DOHH2 (cell line): Measurements from ENCODE around the gene CACNA1D.

Source experiments
- H3F3A ChIP-seq: fragments of 200-600 bp; sonication (generic), shearing (Covaris generic); 2 replicates; pipeline ENCODE4 v1.6.0; 2016; ENCODE audit warnings: antibody characterized with exemption, mild to moderate bottlenecking; ENCODE audit not compliant: control insufficient read depth, insufficient read depth
- H3K27ac ChIP-seq: fragments of 200-600 bp; sonication (generic); 2 replicates; pipeline ENCODE4 v1.5.1; 2014; ENCODE audit warnings: low read depth, mild to moderate bottlenecking, low read length, moderate library complexity
- H3K27me3 ChIP-seq: fragments of 200-600 bp; sonication (generic); 2 replicates; pipeline ENCODE4 v1.6.1; 2014; ENCODE audit warnings: mild to moderate bottlenecking, low read length, mixed read lengths; ENCODE audit not compliant: control insufficient read depth
- H3K36me3 ChIP-seq: fragments of 200-600 bp; sonication (generic); 2 replicates; pipeline ENCODE4 v1.6.1; 2014; ENCODE audit warnings: mild to moderate bottlenecking, low read length, moderate library complexity, mixed read lengths; ENCODE audit not compliant: control insufficient read depth
- H3K4me1 ChIP-seq: fragments of 200-600 bp; sonication (generic); 2 replicates; pipeline ENCODE4 v1.6.1; 2014; ENCODE audit warnings: mild to moderate bottlenecking, low read length, mixed read lengths; ENCODE audit not compliant: control insufficient read depth
- H3K4me2 ChIP-seq: fragments of 200-600 bp; sonication (generic); 2 replicates; pipeline ENCODE4 v1.6.0; 2014; ENCODE audit warnings: mild to moderate bottlenecking, low read length, moderate library complexity
- H3K4me3 ChIP-seq: fragments of 200-600 bp; sonication (generic); 2 replicates; pipeline ENCODE4 v1.5.1; 2014; ENCODE audit warnings: mild to moderate bottlenecking, low read length, mixed read lengths
- H3K79me2 ChIP-seq: fragments of 200-600 bp; sonication (generic); 2 replicates; pipeline ENCODE4 v1.6.1; 2014; ENCODE audit warnings: mild to moderate bottlenecking, low read length, mixed read lengths; ENCODE audit not compliant: control insufficient read depth
- H3K9me2 ChIP-seq: fragments of 200-600 bp; sonication (generic); replicated peaks from 2 replicates; pipeline ENCODE4 v1.6.1; 2014; ENCODE audit warnings: mild to moderate bottlenecking, low read length, mixed read lengths; ENCODE audit not compliant: control insufficient read depth
- H3K9me3 ChIP-seq: fragments of 200-600 bp; sonication (generic); 2 replicates; pipeline ENCODE4 v1.6.1; 2014; ENCODE audit warnings: antibody characterized with exemption, low read length, mixed read lengths; ENCODE audit not compliant: control insufficient read depth, insufficient read depth
- H4K20me1 ChIP-seq: fragments of 200-600 bp; sonication (generic); 2 replicates; pipeline ENCODE4 v1.6.0; 2014; ENCODE audit warnings: low read depth, mild to moderate bottlenecking, antibody characterized with exemption, low read length, moderate library complexity; ENCODE audit not compliant: control insufficient read depth, insufficient read depth
- EZH2phosphoT487 ChIP-seq: fragments of 200-600 bp; sonication (generic); IDR thresholded peaks from 2 replicates; pipeline ENCODE4 v1.6.1; 2017; ENCODE audit warnings: borderline replicate concordance, mild to moderate bottlenecking, antibody characterized with exemption, low read length, moderate library complexity, mixed read lengths
- TF ChIP-seq, protein P1 (sequence below): fragments of 200-600 bp; sonication (generic); IDR thresholded peaks from one replicate; pipeline ENCODE4 v1.5.1; 2014; ENCODE audit warnings: antibody characterized with exemption, mild to moderate bottlenecking, low read depth, low read length; ENCODE audit not compliant: poor library complexity, severe bottlenecking

Gene CACNA1D

GRCh38 chr3:53740956-53741355 is 246.5 kb downstream of the CACNA1D start:
- Histone ChIP-seq H3K36me3 (no peaks in the 10 kb centered on the region), H3K4me3 (no peak overlapping the region), H4K20me1 (no peaks in the 10 kb centered on the region), H3K4me1 (no peaks in the 10 kb centered on the region), H3K27ac (no peak overlapping the region), H3K79me2 (no peaks in the 10 kb centered on the region), H3K4me2 (no peak overlapping the region), H3F3A (no peaks in the 10 kb centered on the region), H3K9me3 (no peaks in the 10 kb centered on the region), H3K9me2 (no peaks in the 10 kb centered on the region), H3K27me3 (peaks cover 4% of the 10 kb centered on the region)
- TF ChIP-seq, protein P1, sequence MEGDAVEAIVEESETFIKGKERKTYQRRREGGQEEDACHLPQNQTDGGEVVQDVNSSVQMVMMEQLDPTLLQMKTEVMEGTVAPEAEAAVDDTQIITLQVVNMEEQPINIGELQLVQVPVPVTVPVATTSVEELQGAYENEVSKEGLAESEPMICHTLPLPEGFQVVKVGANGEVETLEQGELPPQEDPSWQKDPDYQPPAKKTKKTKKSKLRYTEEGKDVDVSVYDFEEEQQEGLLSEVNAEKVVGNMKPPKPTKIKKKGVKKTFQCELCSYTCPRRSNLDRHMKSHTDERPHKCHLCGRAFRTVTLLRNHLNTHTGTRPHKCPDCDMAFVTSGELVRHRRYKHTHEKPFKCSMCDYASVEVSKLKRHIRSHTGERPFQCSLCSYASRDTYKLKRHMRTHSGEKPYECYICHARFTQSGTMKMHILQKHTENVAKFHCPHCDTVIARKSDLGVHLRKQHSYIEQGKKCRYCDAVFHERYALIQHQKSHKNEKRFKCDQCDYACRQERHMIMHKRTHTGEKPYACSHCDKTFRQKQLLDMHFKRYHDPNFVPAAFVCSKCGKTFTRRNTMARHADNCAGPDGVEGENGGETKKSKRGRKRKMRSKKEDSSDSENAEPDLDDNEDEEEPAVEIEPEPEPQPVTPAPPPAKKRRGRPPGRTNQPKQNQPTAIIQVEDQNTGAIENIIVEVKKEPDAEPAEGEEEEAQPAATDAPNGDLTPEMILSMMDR = no peak
- TF ChIP-seq EZH2phosphoT487 = no peak

DNA sequence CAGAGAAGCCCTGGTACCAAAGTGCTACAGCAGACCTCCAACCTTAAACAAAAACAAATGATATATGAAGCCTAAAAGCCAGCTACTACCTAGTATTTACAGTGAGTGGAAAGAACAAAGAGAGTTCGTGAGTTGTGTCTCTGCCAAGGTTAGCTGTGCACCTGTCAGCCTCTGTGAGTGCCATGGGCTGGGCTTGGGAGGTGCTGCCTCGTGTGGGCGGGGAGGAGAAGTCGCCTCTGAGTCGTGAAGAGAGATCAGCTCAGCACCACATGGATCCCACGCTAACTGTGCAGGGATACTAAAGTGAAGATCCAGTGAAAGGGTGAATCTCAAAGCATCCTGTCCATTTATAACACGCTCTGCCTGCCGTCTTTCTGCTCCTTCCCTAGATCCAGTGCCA is 249.9 kb downstream of the CACNA1D start:
- H3K9me3 ChIP-seq = no peaks in the 10 kb centered on the region
- peaks cover 4% of the 10 kb centered on the region for H3K27me3 ChIP-seq
- H3K4me3 ChIP-seq = no peak overlapping the region
- no peaks in the 10 kb centered on the region for H3K36me3 ChIP-seq
- H3K79me2 ChIP-seq = no peaks in the 10 kb centered on the region
- no peaks in the 10 kb centered on the region for H3F3A ChIP-seq
- no peaks in the 10 kb centered on the region for H4K20me1 ChIP-seq
- H3K4me2 ChIP-seq = no peak overlapping the region
- peaks cover 15% of the 10 kb centered on the region for H3K4me1 ChIP-seq
- H3K9me2 ChIP-seq = no peaks in the 10 kb centered on the region
- TF ChIP-seq, protein P1 = no peak
- no peak for TF ChIP-seq EZH2phosphoT487
- H3K27ac ChIP-seq = no peak overlapping the region

DNA sequence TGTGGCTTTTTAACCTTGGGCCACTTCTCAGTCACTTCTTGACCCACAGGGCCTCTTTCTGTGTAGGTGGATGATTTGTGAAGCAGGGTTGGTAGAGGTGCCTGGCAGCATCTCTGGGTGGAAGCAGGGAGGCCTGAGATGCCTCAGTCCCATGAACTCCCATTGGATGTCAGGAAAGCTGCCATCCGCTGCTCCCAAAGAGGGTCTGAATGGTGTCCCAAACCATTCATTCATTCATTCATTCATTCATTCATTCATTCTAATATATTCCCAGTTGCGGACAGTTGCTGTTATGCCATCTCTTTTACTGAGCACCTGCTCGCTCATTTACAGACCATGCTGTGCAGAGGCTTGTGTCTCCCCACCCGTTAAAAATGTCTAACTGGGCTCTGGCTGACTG is 253.1 kb downstream of the CACNA1D start:
- no peaks in the 10 kb centered on the region for H3F3A ChIP-seq
- no peaks in the 10 kb centered on the region for H3K79me2 ChIP-seq
- peaks cover 15% of the 10 kb centered on the region for H3K4me1 ChIP-seq
- no peak overlapping the region for H3K4me3 ChIP-seq
- H3K27ac ChIP-seq = no peak overlapping the region
- no peaks in the 10 kb centered on the region for H4K20me1 ChIP-seq
- no peak for TF ChIP-seq EZH2phosphoT487
- TF ChIP-seq, protein P1 = no peak
- no peaks in the 10 kb centered on the region for H3K36me3 ChIP-seq
- H3K4me2 ChIP-seq = no peak overlapping the region
- H3K9me2 ChIP-seq = no peaks in the 10 kb centered on the region
- H3K9me3 ChIP-seq = no peaks in the 10 kb centered on the region
- no peaks in the 10 kb centered on the region for H3K27me3 ChIP-seq
